Lung (tissue), 12 donors: ENCODE results near the gene ENGASE. TPM values are rescaled to one million over a fixed set of nuclear protein-coding genes. Genes with fewer than 3 reads are reported as not detected.

Source experiments
- ATAC-seq: fragments of 200-7000 bp; cut with Tn5 transposase; one replicate; pipeline ENCODE4 v1.9.1; 2020; ENCODE audit warnings: moderate number of reproducible peaks; ENCODE audit not compliant: insufficient read depth, low FRiP score
- DNase-seq, 3 donors: peaks; one replicate each; pipeline ENCODE4 v3.0.0-alpha.2; 2013 to 2017
- H3K27ac ChIP-seq, 2 donors: one replicate each; pipeline ENCODE4 v1.5.1; 2013; ENCODE audit warnings: mild to moderate bottlenecking in 2 of 2, moderate library complexity in 2 of 2, control low read depth in 1 of 2, inconsistent platforms in 1 of 2, low read depth in 1 of 2, low read length in 1 of 2
- H3K27me3 ChIP-seq, 3 donors: one replicate each; pipeline ENCODE4 v1.5.1; 2013; ENCODE audit warnings: low read length in 2 of 3; ENCODE audit not compliant: control insufficient read depth in 3 of 3, insufficient read depth in 3 of 3
- H3K36me3 ChIP-seq, 4 donors: one replicate each; pipeline ENCODE4 v1.5.1; 2013; ENCODE audit warnings: low read length in 4 of 4, mild to moderate bottlenecking in 1 of 4, moderate library complexity in 1 of 4; ENCODE audit not compliant: control insufficient read depth in 4 of 4, insufficient read depth in 4 of 4
- H3K4me1 ChIP-seq, 5 donors: one replicate each; pipeline ENCODE4 v1.5.1; 2013; ENCODE audit warnings: low read length in 5 of 5, mild to moderate bottlenecking in 2 of 5, moderate library complexity in 1 of 5; ENCODE audit not compliant: control insufficient read depth in 5 of 5, insufficient read depth in 5 of 5
- H3K4me3 ChIP-seq: one replicate; pipeline ENCODE4 v1.5.1; 2013; ENCODE audit warnings: mild to moderate bottlenecking, control low read depth, moderate library complexity
- H3K9ac ChIP-seq, 2 donors: one replicate each; pipeline ENCODE4 v1.5.1; 2013; ENCODE audit warnings: low read length in 2 of 2, control low read depth in 1 of 2; ENCODE audit not compliant: insufficient read depth in 1 of 2
- H3K9me3 ChIP-seq, 4 donors: one replicate each; pipeline ENCODE4 v1.5.1; 2013; ENCODE audit warnings: low read length in 3 of 4, mild to moderate bottlenecking in 1 of 4, moderate library complexity in 1 of 4; ENCODE audit not compliant: control insufficient read depth in 4 of 4, insufficient read depth in 3 of 4
- CTCF ChIP-seq: IDR thresholded peaks from 2 replicates; pipeline ENCODE4 v1.5.1; 2012; ENCODE audit warnings: mild to moderate bottlenecking; ENCODE audit errors: control extremely low read depth, extremely low read depth
- WGBS, 2 donors: extraction: QIAGEN DNeasy Blood & Tissue Kit; methylation state at CpG; one replicate each; pipeline ENCODE4 v1.1.7; 2013; 5-methylcytosine and 5-hydroxymethylcytosine counted together
- polyA plus RNA-seq, 2 donors: library from polyadenylated mRNA; stranded (reverse); fragments of 200-250 nt; gene quantifications; one replicate each; pipeline ENCODE4 v1.2.1, GENCODE V29; 2013
- total RNA-seq, 2 donors: library from RNA; depleted of rRNA in 1 of 2; stranded (reverse); fragments of >200 nt in 1 of 2; gene quantifications; one replicate each; pipeline ENCODE4 v1.2.1, GENCODE V29; 2014 to 2021
- donor health status: control.
- donor health status: control.
- donor health status: Bipolar disorder and iron deficiency.
- donor health status: healthy.
- donor health status: DM: yes; HTN: yes; CAD: no.

The ENGASE gene
- total and polyA plus RNA-seq, 4 donors, result 19.0 to 45.7 (median 32.5) TPM

DNA sequence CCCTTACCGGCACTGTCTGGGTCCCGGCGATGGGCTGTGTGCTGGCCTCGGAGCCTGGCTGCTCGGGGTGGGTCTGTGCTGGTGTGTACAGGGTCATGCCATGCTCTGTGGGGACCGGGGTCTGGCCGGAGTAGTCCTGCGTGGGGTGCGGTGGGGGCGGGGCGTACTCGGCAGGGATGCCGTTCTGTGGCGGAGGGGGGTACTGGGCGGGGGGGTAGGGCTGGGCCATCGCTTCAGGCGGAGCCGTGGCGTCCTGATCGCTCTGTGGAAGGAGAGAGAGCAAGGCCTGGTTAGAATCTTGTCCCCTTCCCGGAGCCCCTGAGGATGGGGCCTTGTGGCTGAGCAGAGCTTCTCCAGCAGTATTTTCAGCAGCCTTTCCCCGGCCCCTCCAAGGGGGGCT is 40.9 kb downstream of the ENGASE start:
- Histone ChIP-seq H3K9me3 (no peaks in the 10 kb centered on the region), H3K27me3 (peaks cover 0 to 9% (median 0%) of the 10 kb centered on the region in 3 donors), H3K9ac (no peak overlapping the region), H3K4me3 (no peak overlapping the region), H3K36me3 (no peaks in the 10 kb centered on the region), H3K4me1 (peaks cover 0 to 22% (median 5%) of the 10 kb centered on the region in 5 donors), H3K27ac (no peak overlapping the region)
- DNase-seq (no peak), ATAC-seq (no peak)
- no peak for TF ChIP-seq CTCF
- WGBS, 2 donors, result 73 to 86% methylated on average over 22 of the region's 22 CpGs

DNA sequence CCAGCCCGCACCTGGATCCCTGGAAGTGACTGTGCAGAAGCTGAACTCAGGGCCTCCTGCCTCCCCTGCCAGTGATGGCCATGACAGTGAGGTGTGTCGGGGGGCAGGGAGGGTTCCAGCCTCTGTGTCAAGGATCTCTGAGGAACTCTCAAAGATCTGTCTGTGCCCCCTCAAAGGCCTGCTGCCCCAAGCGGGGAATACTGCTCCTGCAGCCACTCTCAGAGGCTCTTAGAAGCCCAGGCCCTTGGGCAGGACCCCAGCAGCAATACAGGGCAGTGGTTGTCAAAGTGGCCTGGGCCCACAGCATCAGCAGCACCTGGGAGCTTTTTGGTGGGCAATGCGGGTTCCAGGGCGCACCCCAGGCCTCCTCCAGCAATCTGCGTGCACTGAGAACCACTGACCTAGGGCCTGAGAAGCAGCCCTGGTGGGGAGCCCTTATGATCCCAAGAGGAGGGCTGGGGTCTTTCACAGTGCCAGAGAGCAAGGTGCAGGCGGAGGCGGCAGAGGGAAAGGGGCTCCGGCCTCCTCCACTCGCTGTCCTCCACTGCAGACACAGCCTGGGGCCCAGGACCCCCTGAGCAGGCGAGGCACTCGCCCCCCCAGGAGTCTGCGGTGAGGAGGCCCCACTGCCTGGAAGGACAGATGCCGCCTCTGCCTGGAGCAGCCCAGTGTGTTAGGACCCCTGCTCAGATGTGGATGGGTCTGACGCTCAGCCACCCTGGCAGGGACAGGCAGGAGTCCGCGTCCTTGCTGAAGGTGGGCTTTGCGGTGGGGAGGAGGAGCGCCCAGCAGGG is 42.1 kb downstream of the ENGASE start:
- Histone ChIP-seq H3K4me3 (no peak overlapping the region), H3K27ac (no peak overlapping the region), H3K4me1 (peaks cover 0 to 22% (median 5%) of the 10 kb centered on the region in 5 donors), H3K9ac (no peak overlapping the region), H3K36me3 (no peaks in the 10 kb centered on the region), H3K9me3 (peaks cover 0 to 3% (median 0%) of the 10 kb centered on the region in 4 donors), H3K27me3 (peaks cover 0 to 9% (median 0%) of the 10 kb centered on the region in 3 donors)
- no peak for TF ChIP-seq CTCF
- ATAC-seq (no peak), DNase-seq (no peak)
- whole genome bisulfite sequencing, 2 donors, result 91 to 96% methylated on average over 19 of the region's 19 CpGs

DNA sequence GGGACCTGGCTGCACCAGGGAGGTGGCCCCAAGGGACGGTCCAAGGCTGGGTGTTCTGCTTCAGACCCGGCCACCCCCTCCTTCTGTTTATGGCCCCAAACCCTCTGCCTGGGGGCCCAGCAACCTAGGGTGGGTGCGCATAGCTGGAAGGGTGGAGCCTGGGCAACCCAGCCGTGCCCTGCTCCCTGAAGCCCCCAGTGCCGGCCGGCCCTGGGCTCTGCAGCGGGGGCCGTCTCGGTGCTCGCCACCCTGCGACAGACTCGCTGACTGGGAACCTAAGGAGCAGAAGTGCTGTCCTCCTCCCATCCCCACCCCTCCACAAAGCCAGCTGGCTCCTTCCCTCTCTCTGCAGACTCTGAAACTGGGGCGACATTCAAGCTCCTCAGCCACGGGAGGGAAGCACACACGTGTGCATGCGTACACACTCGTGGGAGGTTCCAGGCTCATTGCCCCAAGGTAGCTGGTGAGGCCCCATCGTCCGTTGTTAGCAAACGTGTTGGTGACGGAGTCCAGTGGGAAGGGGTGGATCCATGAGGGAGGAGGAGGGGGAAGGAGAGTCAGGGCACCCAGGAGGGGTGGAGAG is 43.4 kb downstream of the ENGASE start:
- TF ChIP-seq CTCF, result no peak
- H3K27me3 ChIP-seq, result peaks cover 0 to 9% (median 0%) of the 10 kb centered on the region in 3 donors
- peaks cover 0 to 3% (median 0%) of the 10 kb centered on the region in 4 donors for H3K9me3 ChIP-seq
- ATAC-seq (no peak), DNase-seq (no peak)
- peaks cover 0 to 22% (median 5%) of the 10 kb centered on the region in 5 donors for H3K4me1 ChIP-seq
- no peaks in the 10 kb centered on the region for H3K36me3 ChIP-seq
- no peak overlapping the region for H3K27ac ChIP-seq
- H3K4me3 ChIP-seq, result no peak overlapping the region
- 73 to 76% methylated on average over 21 of the region's 21 CpGs for WGBS, 2 donors
- no peak overlapping the region for H3K9ac ChIP-seq
